Measurements from ENCODE around the gene RPL15.

RPL15 gene

DNA sequence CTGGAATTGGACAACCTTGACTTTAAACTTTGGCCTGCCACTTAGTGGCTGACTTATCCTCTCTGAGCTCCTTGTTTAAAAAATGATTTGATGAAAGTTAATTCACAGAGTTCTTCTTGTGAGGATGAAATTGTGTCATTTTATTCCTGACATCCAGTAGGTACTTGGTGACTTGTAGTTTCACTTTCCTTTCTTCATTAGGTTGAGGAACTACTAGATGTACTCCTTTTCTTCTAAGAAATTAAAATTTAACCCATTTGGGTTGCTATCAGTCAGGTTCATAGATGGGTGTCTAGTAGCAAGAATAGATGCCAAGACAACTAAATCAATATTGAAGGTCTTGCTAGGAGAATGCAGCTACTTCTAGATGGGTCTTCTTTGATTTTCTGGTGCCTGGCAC lies 33.4 kb downstream of the RPL15 start:
- no peak for DNase-seq
- peaks cover 7% of the 10 kb centered on the region for H3K79me1 ChIP-seq (ENCODE audit: low read length)
- H3K27me3 ChIP-seq (ENCODE audit: insufficient read depth, low read length, poor library complexity) = no peaks in the 10 kb centered on the region
- no peak overlapping the region for H2BK120ac ChIP-seq (ENCODE audit: low read depth, low read length)
- no peak overlapping the region for H3K27ac ChIP-seq (ENCODE audit: low read depth, low read length)
- no peak overlapping the region for H2AK5ac ChIP-seq (ENCODE audit: low read length)
- no peak overlapping the region for H2BK5ac ChIP-seq (ENCODE audit: low read length)
- no peak overlapping the region for H3K18ac ChIP-seq (ENCODE audit: low read length)
- H3K4ac ChIP-seq (ENCODE audit: low read depth, low read length) = no peak overlapping the region
- H4K5ac ChIP-seq (ENCODE audit: low read length) = no peak overlapping the region
- H3K4me3 ChIP-seq (ENCODE audit: low read length) = no peak overlapping the region
- H3K9ac ChIP-seq (ENCODE audit: low read length) = no peak overlapping the region
- no peak overlapping the region for H4K8ac ChIP-seq (ENCODE audit: low read depth, low read length)
- H2BK15ac ChIP-seq (replicated peaks; ENCODE audit: low read depth) = no peak overlapping the region
- H3K79me2 ChIP-seq (ENCODE audit: control insufficient read depth, insufficient read depth, low read length) = peaks cover 28% of the 10 kb centered on the region
- no peak overlapping the region for H3K56ac ChIP-seq (ENCODE audit: low read length)
- peaks cover 5% of the 10 kb centered on the region for H3K4me1 ChIP-seq (ENCODE audit: control insufficient read depth, low read depth, low read length)
- no peak overlapping the region for H3K23ac ChIP-seq (ENCODE audit: low read length)
- H3K36me3 ChIP-seq (ENCODE audit: control insufficient read depth, insufficient read depth, low read length) = no peaks in the 10 kb centered on the region
- no peak overlapping the region for H3K4me2 ChIP-seq (ENCODE audit: low read length)

DNA sequence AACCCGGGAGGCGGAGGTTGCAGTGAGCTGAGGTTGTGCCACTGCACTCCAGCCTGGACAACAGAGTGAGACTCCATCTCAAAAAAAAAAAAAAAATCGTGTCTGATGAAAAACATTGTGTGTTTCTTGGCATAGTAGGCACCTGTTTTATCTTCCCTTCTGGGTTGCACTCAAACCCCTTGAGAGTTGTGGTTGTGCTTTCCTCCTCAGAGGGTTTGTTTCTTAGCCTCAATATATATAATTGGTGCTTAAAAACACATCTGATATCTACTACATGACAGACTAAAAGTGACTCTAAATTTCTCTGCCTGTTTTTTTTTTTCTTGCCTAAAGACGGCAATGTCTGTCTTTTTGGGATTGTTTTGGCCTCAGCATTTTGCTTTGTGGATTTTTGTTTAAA lies 35.7 kb downstream of the RPL15 start:
- Histone ChIP-seq H3K23ac (ENCODE audit: low read length) (no peak overlapping the region), H3K4me3 (ENCODE audit: low read length) (no peak overlapping the region), H3K4me2 (ENCODE audit: low read length) (no peak overlapping the region), H3K18ac (ENCODE audit: low read length) (no peak overlapping the region), H3K27me3 (ENCODE audit: insufficient read depth, low read length, poor library complexity) (no peaks in the 10 kb centered on the region), H3K79me2 (ENCODE audit: control insufficient read depth, insufficient read depth, low read length) (peaks cover 24% of the 10 kb centered on the region), H3K4ac (ENCODE audit: low read depth, low read length) (no peak overlapping the region), H4K5ac (ENCODE audit: low read length) (no peak overlapping the region), H3K27ac (ENCODE audit: low read depth, low read length) (no peak overlapping the region), H4K8ac (ENCODE audit: low read depth, low read length) (no peak overlapping the region), H3K4me1 (ENCODE audit: control insufficient read depth, low read depth, low read length) (no peaks in the 10 kb centered on the region), H2BK120ac (ENCODE audit: low read depth, low read length) (peak overlapping the region; percentile 78), H2BK15ac (replicated peaks; ENCODE audit: low read depth) (no peak overlapping the region), H2AK5ac (ENCODE audit: low read length) (no peak overlapping the region), H3K9ac (ENCODE audit: low read length) (no peak overlapping the region), H3K79me1 (ENCODE audit: low read length) (peaks cover 7% of the 10 kb centered on the region), H3K56ac (ENCODE audit: low read length) (no peak overlapping the region), H3K36me3 (ENCODE audit: control insufficient read depth, insufficient read depth, low read length) (no peaks in the 10 kb centered on the region), H2BK5ac (ENCODE audit: low read length) (no peak overlapping the region)
- no peak for DNase-seq
- no CpG with 5 or more reads among the region's 4 CpGs for WGBS (ENCODE audit: extremely low coverage, insufficient coverage, low lambda C conversion rate)

DNA sequence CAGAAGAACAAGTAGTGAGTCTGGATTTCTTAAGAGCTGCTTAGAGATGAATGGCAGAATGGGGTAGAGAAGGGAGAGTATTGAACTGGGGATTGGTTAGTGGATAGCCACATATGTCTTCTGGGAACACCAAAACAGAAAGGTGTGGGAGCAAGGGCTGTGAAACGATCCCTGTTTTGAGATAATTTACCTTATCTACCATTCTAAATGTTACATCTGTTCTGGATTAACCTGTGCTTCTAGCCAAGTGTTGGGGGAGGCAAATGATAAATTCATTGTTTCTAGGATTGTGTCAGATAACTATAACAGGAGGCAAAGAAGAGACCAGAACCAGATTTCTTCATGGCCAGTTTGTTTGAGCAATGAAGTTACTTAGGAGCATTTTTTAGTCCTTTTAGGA lies 36.6 kb downstream of the RPL15 start:
- Histone ChIP-seq H3K23ac (ENCODE audit: low read length) (no peak overlapping the region), H3K36me3 (ENCODE audit: control insufficient read depth, insufficient read depth, low read length) (no peaks in the 10 kb centered on the region), H3K4me2 (ENCODE audit: low read length) (no peak overlapping the region), H3K4me3 (ENCODE audit: low read length) (no peak overlapping the region), H2BK15ac (replicated peaks; ENCODE audit: low read depth) (no peak overlapping the region), H3K27me3 (ENCODE audit: insufficient read depth, low read length, poor library complexity) (no peaks in the 10 kb centered on the region), H2BK5ac (ENCODE audit: low read length) (no peak overlapping the region), H3K4ac (ENCODE audit: low read depth, low read length) (no peak overlapping the region), H3K79me2 (ENCODE audit: control insufficient read depth, insufficient read depth, low read length) (peaks cover 19% of the 10 kb centered on the region), H3K18ac (ENCODE audit: low read length) (no peak overlapping the region), H4K5ac (ENCODE audit: low read length) (no peak overlapping the region), H2AK5ac (ENCODE audit: low read length) (no peak overlapping the region), H3K79me1 (ENCODE audit: low read length) (peaks cover 7% of the 10 kb centered on the region), H2BK120ac (ENCODE audit: low read depth, low read length) (no peak overlapping the region), H3K27ac (ENCODE audit: low read depth, low read length) (peak overlapping the region; percentile 74), H4K8ac (ENCODE audit: low read depth, low read length) (no peak overlapping the region), H3K9ac (ENCODE audit: low read length) (no peak overlapping the region), H3K4me1 (ENCODE audit: control insufficient read depth, low read depth, low read length) (no peaks in the 10 kb centered on the region), H3K56ac (ENCODE audit: low read length) (no peak overlapping the region)
- DNase-seq = peak; percentile 81
- WGBS (ENCODE audit: extremely low coverage, insufficient coverage, low lambda C conversion rate) = no CpG with 5 or more reads among the region's 1 CpG

DNA sequence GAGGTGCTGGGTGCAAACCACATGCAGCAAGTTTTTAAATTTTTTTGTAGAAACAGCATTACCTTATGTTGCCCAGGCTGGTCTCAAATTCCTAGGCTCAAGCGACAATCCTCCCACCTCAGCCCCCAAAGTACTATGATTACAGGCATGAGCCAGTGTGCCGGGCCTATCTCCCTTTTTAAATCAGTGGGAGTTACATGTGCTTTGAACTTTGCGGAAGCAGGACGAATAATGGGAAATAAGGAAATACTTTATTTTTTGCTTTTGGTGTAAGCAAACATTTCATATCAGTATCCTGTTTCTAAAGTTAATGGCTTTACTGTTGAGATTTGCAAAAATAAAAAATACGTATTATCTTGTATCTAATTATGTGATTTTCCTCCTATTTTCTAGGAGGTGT lies 37.2 kb downstream of the RPL15 start:
- Histone ChIP-seq H3K56ac (ENCODE audit: low read length) (peak overlapping the region; percentile 57), H4K8ac (ENCODE audit: low read depth, low read length) (no peak overlapping the region), H3K4me3 (ENCODE audit: low read length) (no peak overlapping the region), H3K79me2 (ENCODE audit: control insufficient read depth, insufficient read depth, low read length) (peaks cover 15% of the 10 kb centered on the region), H3K27ac (ENCODE audit: low read depth, low read length) (peak overlapping the region; percentile 74), H3K36me3 (ENCODE audit: control insufficient read depth, insufficient read depth, low read length) (no peaks in the 10 kb centered on the region), H3K27me3 (ENCODE audit: insufficient read depth, low read length, poor library complexity) (no peaks in the 10 kb centered on the region), H3K9ac (ENCODE audit: low read length) (no peak overlapping the region), H4K5ac (ENCODE audit: low read length) (no peak overlapping the region), H3K4ac (ENCODE audit: low read depth, low read length) (no peak overlapping the region), H3K79me1 (ENCODE audit: low read length) (peaks cover 7% of the 10 kb centered on the region), H3K4me1 (ENCODE audit: control insufficient read depth, low read depth, low read length) (no peaks in the 10 kb centered on the region), H3K23ac (ENCODE audit: low read length) (no peak overlapping the region), H2BK5ac (ENCODE audit: low read length) (no peak overlapping the region), H2AK5ac (ENCODE audit: low read length) (no peak overlapping the region), H2BK15ac (replicated peaks; ENCODE audit: low read depth) (no peak overlapping the region), H3K4me2 (ENCODE audit: low read length) (no peak overlapping the region), H2BK120ac (ENCODE audit: low read depth, low read length) (peak overlapping the region; percentile 35), H3K18ac (ENCODE audit: low read length) (no peak overlapping the region)
- WGBS (ENCODE audit: extremely low coverage, insufficient coverage, low lambda C conversion rate) = no CpG with 5 or more reads among the region's 5 CpGs
- peak; percentile 34 for DNase-seq

DNA sequence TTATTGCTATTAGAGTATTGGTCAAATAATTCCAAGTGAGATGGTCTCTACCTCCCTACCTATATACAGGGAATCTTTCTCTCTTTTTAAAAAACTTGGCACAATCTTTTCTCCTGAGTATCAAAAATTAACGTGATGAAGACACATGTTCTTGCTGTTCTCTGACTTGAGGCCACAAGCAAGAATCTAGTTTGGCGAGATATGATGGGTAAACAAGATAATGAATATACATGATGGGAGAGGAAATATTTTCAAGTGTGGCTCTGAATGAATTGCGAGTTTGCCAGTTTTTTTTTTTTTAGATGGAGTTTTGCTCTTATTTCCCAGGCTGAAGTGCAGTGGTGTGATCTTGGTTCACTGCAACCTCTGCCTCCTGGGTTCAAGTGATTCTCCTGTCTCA lies 39.8 kb downstream of the RPL15 start:
- no peak overlapping the region for H4K5ac ChIP-seq (ENCODE audit: low read length)
- no peak overlapping the region for H3K27ac ChIP-seq (ENCODE audit: low read depth, low read length)
- H4K8ac ChIP-seq (ENCODE audit: low read depth, low read length) = no peak overlapping the region
- no peaks in the 10 kb centered on the region for H3K4me1 ChIP-seq (ENCODE audit: control insufficient read depth, low read depth, low read length)
- no peaks in the 10 kb centered on the region for H3K36me3 ChIP-seq (ENCODE audit: control insufficient read depth, insufficient read depth, low read length)
- H3K27me3 ChIP-seq (ENCODE audit: insufficient read depth, low read length, poor library complexity) = no peaks in the 10 kb centered on the region
- no peak overlapping the region for H2BK15ac ChIP-seq (replicated peaks; ENCODE audit: low read depth)
- H3K4me2 ChIP-seq (ENCODE audit: low read length) = no peak overlapping the region
- no peak overlapping the region for H3K56ac ChIP-seq (ENCODE audit: low read length)
- H3K18ac ChIP-seq (ENCODE audit: low read length) = no peak overlapping the region
- WGBS (ENCODE audit: extremely low coverage, insufficient coverage, low lambda C conversion rate) = no CpG with 5 or more reads among the region's 3 CpGs
- no peak overlapping the region for H2BK5ac ChIP-seq (ENCODE audit: low read length)
- H3K4me3 ChIP-seq (ENCODE audit: low read length) = no peak overlapping the region
- no peak overlapping the region for H3K23ac ChIP-seq (ENCODE audit: low read length)
- peaks cover 5% of the 10 kb centered on the region for H3K79me1 ChIP-seq (ENCODE audit: low read length)
- no peak for DNase-seq
- H2BK120ac ChIP-seq (ENCODE audit: low read depth, low read length) = no peak overlapping the region
- H2AK5ac ChIP-seq (ENCODE audit: low read length) = no peak overlapping the region
- peaks cover 9% of the 10 kb centered on the region for H3K79me2 ChIP-seq (ENCODE audit: control insufficient read depth, insufficient read depth, low read length)
- H3K9ac ChIP-seq (ENCODE audit: low read length) = no peak overlapping the region
- H3K4ac ChIP-seq (ENCODE audit: low read depth, low read length) = no peak overlapping the region

DNA sequence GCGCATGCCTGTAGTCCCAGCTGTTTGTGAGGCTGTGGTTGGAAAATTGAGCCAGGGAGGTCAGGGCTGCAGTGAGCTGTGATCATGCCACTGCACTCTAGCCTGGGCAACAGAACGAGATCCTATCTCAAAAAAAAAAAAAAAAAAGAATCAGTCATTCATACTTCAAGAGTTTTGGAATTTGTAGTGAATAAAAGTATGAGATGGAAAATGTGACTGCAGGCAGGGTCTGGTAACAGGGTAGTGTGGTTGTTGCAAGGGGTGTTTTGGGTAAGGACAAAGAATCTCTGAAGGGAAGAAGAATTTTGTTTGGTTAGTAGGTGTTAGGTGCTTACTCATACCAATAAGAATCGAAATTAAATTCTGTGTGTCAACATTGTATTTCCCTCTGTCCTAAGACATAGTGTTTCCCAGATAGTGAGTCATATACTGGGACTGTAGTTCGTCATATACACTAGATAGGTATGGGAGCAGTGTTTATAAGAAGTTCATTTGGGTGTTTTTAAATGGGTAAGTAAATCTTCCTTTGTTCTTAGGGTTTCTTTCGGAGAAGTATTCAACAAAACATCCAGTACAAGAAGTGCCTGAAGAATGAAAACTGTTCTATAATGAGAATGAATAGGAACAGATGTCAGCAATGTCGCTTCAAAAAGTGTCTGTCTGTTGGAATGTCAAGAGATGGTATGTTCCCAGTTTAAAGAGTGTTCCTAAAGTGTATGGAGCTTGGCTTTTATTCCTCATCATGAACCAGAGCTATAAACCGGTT lies 42.4 kb downstream of the RPL15 start:
- no peak overlapping the region for H3K23ac ChIP-seq (ENCODE audit: low read length)
- H3K27me3 ChIP-seq (ENCODE audit: insufficient read depth, low read length, poor library complexity) = no peaks in the 10 kb centered on the region
- no peak overlapping the region for H3K27ac ChIP-seq (ENCODE audit: low read depth, low read length)

More for the DNA sequence above, 42.4 kb downstream of the RPL15 start:
- Histone ChIP-seq H4K5ac (ENCODE audit: low read length) (no peak overlapping the region), H3K18ac (ENCODE audit: low read length) (no peak overlapping the region), H3K4ac (ENCODE audit: low read depth, low read length) (no peak overlapping the region), H3K36me3 (ENCODE audit: control insufficient read depth, insufficient read depth, low read length) (no peaks in the 10 kb centered on the region), H3K79me2 (ENCODE audit: control insufficient read depth, insufficient read depth, low read length) (peaks cover 3% of the 10 kb centered on the region), H3K9ac (ENCODE audit: low read length) (no peak overlapping the region), H3K4me2 (ENCODE audit: low read length) (no peak overlapping the region), H4K8ac (ENCODE audit: low read depth, low read length) (no peak overlapping the region), H3K79me1 (ENCODE audit: low read length) (peaks cover 2% of the 10 kb centered on the region), H2AK5ac (ENCODE audit: low read length) (no peak overlapping the region), H2BK5ac (ENCODE audit: low read length) (no peak overlapping the region), H3K4me3 (ENCODE audit: low read length) (no peak overlapping the region), H2BK120ac (ENCODE audit: low read depth, low read length) (no peak overlapping the region), H3K4me1 (ENCODE audit: control insufficient read depth, low read depth, low read length) (no peaks in the 10 kb centered on the region), H2BK15ac (replicated peaks; ENCODE audit: low read depth) (no peak overlapping the region), H3K56ac (ENCODE audit: low read length) (no peak overlapping the region)
- no CpG with 5 or more reads among the region's 7 CpGs for WGBS (ENCODE audit: extremely low coverage, insufficient coverage, low lambda C conversion rate)
- DNase-seq = no peak

All from mesendoderm (in vitro differentiated cells).